ENCODE data around the gene AMACR. TPM values are rescaled to one million over a fixed set of nuclear protein-coding genes. Genes with fewer than 3 reads are reported as not detected.

Gene AMACR
- total and polyA plus RNA-seq, 2 of the 13 experiments (the other 11 are each of a cell fraction or from before 2014, with no cell fraction given): 8.9 to 19.7 TPM

- WGBS (ENCODE audit: low lambda C conversion rate): over 99% methylated on average over 4 of the region's 4 CpGs
- in situ Hi-C loops (cut with HindIII; ENCODE audit: extremely low pct_ligation_motif_present, low pct_unique_long_range_greater_than_20kb): no loop called here
- intact Hi-C loops (cut with micrococcal nuclease; ENCODE audit: unreplicated experiment): no loop called here
- no peaks in the 10 kb centered on the region for H3K9me3 ChIP-seq (ENCODE audit: low read length)
- H3K36me3 ChIP-seq (replicated peaks in 1 of 2; ENCODE audit: control insufficient read depth in 1 of 2, insufficient read depth in 2 of 2, low read length in 2 of 2): peaks cover 4% of the 10 kb centered on the region in 2 experiments; a peak in 3 of 5 replicates
- POLR2A ChIA-PET: no interaction called here
- BruUV-seq (replicated peaks): no TSS peak
- no peaks in the 10 kb centered on the region; a peak in 1 of 5 replicates for H3K27me3 ChIP-seq (ENCODE audit: control insufficient read depth in 1 of 2, insufficient read depth in 2 of 2, low read length in 2 of 2)
- H4K20me1 ChIP-seq (ENCODE audit: insufficient read depth, low read length): no peaks in the 10 kb centered on the region
- no peak overlapping the region for H2AFZ ChIP-seq (ENCODE audit: low read length)
- no peak overlapping the region for H3K9ac ChIP-seq (ENCODE audit: insufficient read depth, low read depth, low read length)
- TF ChIP-seq FUBP1 (CRISPR knock-in tag; IDR thresholded peaks at IDR 0.05; ENCODE audit: borderline replicate concordance) (no peak), RFX5 (IDR thresholded peaks at IDR 0.05; ENCODE audit: low read depth, low read length) (no peak), ZNF639 (CRISPR knock-in tag; conservative IDR thresholded peaks at IDR 0.05) (no peak), ZNF883 (CRISPR knock-in tag; IDR thresholded peaks at IDR 0.05; ENCODE audit: not compliant biosample characterization) (no peak), HNF4G (IDR thresholded peaks at IDR 0.05; ENCODE audit: borderline replicate concordance, low read depth, low read length) (no peak), HNF4G (CRISPR knock-in tag; IDR thresholded peaks at IDR 0.05; ENCODE audit: borderline replicate concordance, low read depth) (no peak), ZNF235 (CRISPR knock-in tag; IDR thresholded peaks at IDR 0.05; ENCODE audit: borderline replicate concordance) (no peak), ZNF562 (CRISPR knock-in tag; IDR thresholded peaks at IDR 0.05; ENCODE audit: borderline replicate concordance) (no peak), ZBTB39 (CRISPR knock-in tag; IDR thresholded peaks at IDR 0.05) (no peak), ZNF781 (CRISPR knock-in tag; IDR thresholded peaks at IDR 0.05; ENCODE audit: borderline replicate concordance, not compliant biosample characterization) (no peak), RXRA (CRISPR knock-in tag; IDR thresholded peaks at IDR 0.05) (no peak), FOSL2 (CRISPR knock-in tag; IDR thresholded peaks at IDR 0.05) (no peak), ZNF3 (CRISPR knock-in tag; IDR thresholded peaks at IDR 0.05) (no peak), ZBTB14 (CRISPR knock-in tag; IDR thresholded peaks at IDR 0.05) (no peak)
- peaks cover 1% of the 10 kb centered on the region for H3K4me1 ChIP-seq (ENCODE audit: insufficient read depth, low read length)
- H3K27ac ChIP-seq (ENCODE audit: extremely low read length, insufficient read depth, low read length): no peak overlapping the region
- FAIRE-seq: no peak
- no peaks in the 10 kb centered on the region for H3K79me2 ChIP-seq (ENCODE audit: insufficient read depth, low read length)
- no peak overlapping the region for H3K4me3 ChIP-seq (replicated peaks in 1 of 3; ENCODE audit: insufficient read depth in 1 of 3, low read depth in 2 of 3, low read length in 3 of 3)
- H3K4me2 ChIP-seq (ENCODE audit: low read depth, low read length): no peak overlapping the region
- ATAC-seq: no peak
- no peak for DNase-seq (ENCODE audit: low spot score)
- CTCF ChIA-PET (ENCODE audit: low intra/inter-chr PET ratio, low total read pairs): no interaction called here
These were observed 43.6 kb upstream of the AMACR start for GRCh38 chr5:34051374-34051980.
